Stimulated activated naive CD4-positive, alpha-beta T cell (primary cell): ENCODE data around the gene ASTN2.

ENCODE experiments used
- DNase-seq, 6 experiments: peaks; one replicate each; lab custom pipeline; 2025; lab: John Stamatoyannopoulos, UW

Gene ASTN2

GRCh38 chr9:117303643-117304230, 111.1 kb downstream of the ASTN2 start:
- DNase-seq: no peak

GRCh38 chr9:117302487-117302886, 112.4 kb downstream of the ASTN2 start:
- no peak for DNase-seq

GRCh38 chr9:117300371-117301110, 114.3 kb downstream of the ASTN2 start:
- no peak for DNase-seq

GRCh38 chr9:117296453-117296852, 118.4 kb downstream of the ASTN2 start:
- no peak for DNase-seq

GRCh38 chr9:117293206-117294114, 121.4 kb downstream of the ASTN2 start:
- no peak for DNase-seq

- no peak for DNase-seq
Measured at GRCh38 chr9:117290856-117291622, 123.8 kb downstream of the ASTN2 start.

GRCh38 chr9:117290306-117290840, 124.5 kb downstream of the ASTN2 start:
- DNase-seq: no peak

- DNase-seq: no peak
Measured at GRCh38 chr9:117286245-117286644, 128.6 kb downstream of the ASTN2 start.

GRCh38 chr9:117284414-117284813, 130.4 kb downstream of the ASTN2 start:
- no peak for DNase-seq

- DNase-seq: no peak
Measured at GRCh38 chr9:117282541-117282940, 132.3 kb downstream of the ASTN2 start.

GRCh38 chr9:117278471-117279035, 136.3 kb downstream of the ASTN2 start:
- no peak for DNase-seq

GRCh38 chr9:117278020-117278419, 136.8 kb downstream of the ASTN2 start:
- no peak for DNase-seq

GRCh38 chr9:117276444-117276843, 138.4 kb downstream of the ASTN2 start:
- no peak for DNase-seq

- DNase-seq: no peak
Measured at GRCh38 chr9:117273612-117274011, 141.2 kb downstream of the ASTN2 start.

- DNase-seq: no peak
Measured at GRCh38 chr9:117268847-117269446, 145.9 kb downstream of the ASTN2 start.

GRCh38 chr9:117266855-117267497, 147.9 kb downstream of the ASTN2 start:
- no peak for DNase-seq

- DNase-seq: no peak
Measured at GRCh38 chr9:117265253-117265652, 149.6 kb downstream of the ASTN2 start.

GRCh38 chr9:117258184-117258866, 156.5 kb downstream of the ASTN2 start:
- DNase-seq: no peak

- no peak for DNase-seq
Measured at GRCh38 chr9:117253261-117253660, 161.6 kb downstream of the ASTN2 start.
